C4-2B (cell line): Measurements from ENCODE around the gene SGIP1.

Experiments used
- CTCF ChIP-seq: fragments of 450-650 bp; conservative IDR thresholded peaks from 2 replicates; pipeline ENCODE4 v1.5.1; 2017; ENCODE audit warnings: mild to moderate bottlenecking
- ZFX ChIP-seq: fragments of 450-650 bp; IDR thresholded peaks from 2 replicates; pipeline ENCODE4 v1.6.1; 2017

DNA sequence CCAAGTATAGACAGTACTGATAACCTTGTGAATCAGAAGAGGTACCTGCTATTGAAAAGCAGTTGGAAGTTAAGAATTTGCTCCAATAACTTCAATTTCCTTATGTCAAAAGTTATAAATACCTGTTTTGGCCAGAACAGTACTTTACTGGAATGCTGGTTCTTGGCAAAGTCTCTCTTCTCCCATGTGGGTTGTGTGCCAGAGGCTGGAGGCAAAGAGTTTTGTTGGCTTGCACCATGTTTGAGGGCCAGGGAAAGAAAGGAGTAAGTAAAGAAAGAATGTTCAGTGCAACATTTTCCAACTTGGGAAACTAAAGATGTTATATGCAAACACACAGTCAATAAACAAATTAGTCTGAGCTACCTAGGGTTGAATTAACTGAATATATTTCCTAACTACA, 151.3 kb downstream of the SGIP1 start:
- no peak for TF ChIP-seq CTCF
- TF ChIP-seq ZFX: no peak
